Mesenchymal stem cell (in vitro differentiated cells and primary cell): Measurements from ENCODE around the gene C9orf57. TPM values are rescaled to one million over a fixed set of nuclear protein-coding genes. Genes with fewer than 3 reads are reported as not detected.

ENCODE experiments used
- DNase-seq: peaks from one replicate; pipeline ENCODE4 v3.0.0-alpha.2; 2013
- H2AFZ ChIP-seq: one replicate; pipeline ENCODE4 v1.6.1; 2013; ENCODE audit warnings: low read depth, mild to moderate bottlenecking, control low read depth, inconsistent platforms, low read length, moderate library complexity
- H2AK5ac ChIP-seq: 2 replicates; pipeline ENCODE4 v1.6.1; 2013; ENCODE audit warnings: low read length, moderate library complexity, mild to moderate bottlenecking, inconsistent platforms; ENCODE audit not compliant: severe bottlenecking
- H2BK120ac ChIP-seq: one replicate; pipeline ENCODE4 v1.6.1; 2013; ENCODE audit warnings: low read depth, mild to moderate bottlenecking, inconsistent platforms, low read length, moderate library complexity
- H2BK12ac ChIP-seq, 2 experiments: one replicate each; pipeline ENCODE4 v1.6.1; 2013; ENCODE audit warnings: inconsistent platforms in 2 of 2, low read length in 2 of 2, mild to moderate bottlenecking in 2 of 2, moderate library complexity in 2 of 2, control low read depth in 1 of 2
- H2BK15ac ChIP-seq: one replicate; pipeline ENCODE4 v1.6.1; 2013; ENCODE audit warnings: mild to moderate bottlenecking, low read depth, inconsistent platforms; ENCODE audit not compliant: poor library complexity, severe bottlenecking
- H2BK5ac ChIP-seq: 2 replicates; pipeline ENCODE4 v1.6.1; 2013; ENCODE audit warnings: low read depth, mild to moderate bottlenecking, low read length, control low read depth, inconsistent platforms; ENCODE audit not compliant: poor library complexity, severe bottlenecking
- H3K14ac ChIP-seq, 2 experiments: one replicate each; pipeline ENCODE4 v1.6.1; 2013; ENCODE audit warnings: inconsistent platforms in 2 of 2, low read length in 2 of 2, control low read depth in 1 of 2, mild to moderate bottlenecking in 1 of 2, moderate library complexity in 1 of 2
- H3K18ac ChIP-seq, 2 experiments: one replicate each; pipeline ENCODE4 v1.6.1; 2013; ENCODE audit warnings: inconsistent platforms in 2 of 2, low read length in 2 of 2, control low read depth in 1 of 2, low read depth in 1 of 2, mild to moderate bottlenecking in 1 of 2
- H3K23ac ChIP-seq, 2 experiments: one replicate each; pipeline ENCODE4 v1.6.1; 2013; ENCODE audit warnings: inconsistent platforms in 2 of 2, low read length in 2 of 2, mild to moderate bottlenecking in 2 of 2, moderate library complexity in 2 of 2, control low read depth in 1 of 2
- H3K27ac ChIP-seq: 2 replicates; pipeline ENCODE4 v1.5.1; 2013; ENCODE audit warnings: mild to moderate bottlenecking, moderate library complexity, low read length, control low read depth, inconsistent platforms; ENCODE audit not compliant: poor library complexity, severe bottlenecking
- H3K27me3 ChIP-seq, 2 experiments: 2 replicates each; pipeline versions ENCODE4 v1.6.1 to v1.7.0; 2013; ENCODE audit warnings: low read length in 2 of 2, mild to moderate bottlenecking in 2 of 2, moderate library complexity in 2 of 2, control low read depth in 1 of 2, inconsistent platforms in 1 of 2; ENCODE audit not compliant: control insufficient read depth in 1 of 2, insufficient read depth in 1 of 2
- H3K36me3 ChIP-seq, 2 experiments: 2 replicates each; pipeline versions ENCODE4 v1.6.1 to v1.7.0; 2013; ENCODE audit warnings: low read length in 2 of 2, control low read depth in 1 of 2, inconsistent platforms in 1 of 2, low read depth in 1 of 2, mild to moderate bottlenecking in 1 of 2; ENCODE audit not compliant: insufficient read depth in 2 of 2, control insufficient read depth in 1 of 2
- H3K4ac ChIP-seq, 2 experiments: one replicate each; pipeline ENCODE4 v1.6.1; 2013; ENCODE audit warnings: inconsistent platforms in 2 of 2, low read length in 2 of 2, mild to moderate bottlenecking in 2 of 2, moderate library complexity in 2 of 2, control low read depth in 1 of 2, low read depth in 1 of 2
- H3K4me1 ChIP-seq: 2 replicates; pipeline ENCODE4 v1.6.1; 2013; ENCODE audit warnings: low read depth, low read length, control low read depth; ENCODE audit not compliant: control insufficient read depth, insufficient read depth
- H3K4me2 ChIP-seq: 2 replicates; pipeline ENCODE4 v1.6.1; 2013; ENCODE audit warnings: low read length, mild to moderate bottlenecking, inconsistent platforms; ENCODE audit not compliant: poor library complexity, severe bottlenecking
- H3K4me3 ChIP-seq, 2 experiments: 2 replicates each; pipeline versions ENCODE4 v1.5.1 to v1.7.0; 2013; ENCODE audit warnings: low read length in 2 of 2, mild to moderate bottlenecking in 2 of 2, control low read depth in 1 of 2, low read depth in 1 of 2; ENCODE audit not compliant: insufficient read depth in 1 of 2
- H3K79me1 ChIP-seq: replicated peaks from 2 replicates; pipeline ENCODE4 v1.6.1; 2013; ENCODE audit warnings: mild to moderate bottlenecking, control low read depth, low read length, inconsistent platforms; ENCODE audit not compliant: poor library complexity, severe bottlenecking
- H3K9ac ChIP-seq: 2 replicates; pipeline ENCODE4 v1.7.0; 2013; ENCODE audit warnings: mild to moderate bottlenecking, low read length, moderate library complexity
- H3K9me3 ChIP-seq: 2 replicates; pipeline ENCODE4 v1.7.0; 2013; ENCODE audit warnings: mild to moderate bottlenecking, low read length; ENCODE audit not compliant: control insufficient read depth
- H4K8ac ChIP-seq: one replicate; pipeline ENCODE4 v1.6.1; 2013; ENCODE audit warnings: inconsistent platforms, mild to moderate bottlenecking, low read length, moderate library complexity
- H4K91ac ChIP-seq: one replicate; pipeline ENCODE4 v1.6.1; 2013; ENCODE audit warnings: mild to moderate bottlenecking, low read length, inconsistent platforms
- WGBS: methylation state at CpG from one replicate; pipeline ENCODE4 v1.1.7; 2013; ENCODE audit warnings: mixed read lengths; 5-methylcytosine and 5-hydroxymethylcytosine counted together
- small RNA-seq: library from polyadenylated mRNA; stranded (forward); fragments of <200 nt; extraction: miRNeasy Mini kit (QIAGEN cat#:217004); gene quantifications from one replicate; pipeline ENCODE3, GENCODE V24; 2013; ENCODE audit warnings: low read depth

C9orf57 gene

GRCh38 chr9:72006501-72006900 lies 53.9 kb downstream of the C9orf57 start:
- no peak overlapping the region for H4K91ac ChIP-seq
- H3K36me3 ChIP-seq = no peaks in the 10 kb centered on the region
- H3K27ac ChIP-seq = no peak overlapping the region
- H3K4me3 ChIP-seq = no peak overlapping the region
- H3K14ac ChIP-seq = no peak overlapping the region
- no peak overlapping the region for H2BK12ac ChIP-seq
- H3K4me1 ChIP-seq = no peaks in the 10 kb centered on the region
- H2AK5ac ChIP-seq = no peak overlapping the region
- H3K23ac ChIP-seq = no peak overlapping the region
- H2BK15ac ChIP-seq = no peak overlapping the region
- no peak overlapping the region for H3K9ac ChIP-seq
- DNase-seq = no peak
- no peak overlapping the region for H4K8ac ChIP-seq
- 72% methylated on average over 4 of the region's 5 CpGs for WGBS
- H3K18ac ChIP-seq = no peak overlapping the region
- H3K9me3 ChIP-seq = peaks cover 1% of the 10 kb centered on the region
- H2BK120ac ChIP-seq = no peak overlapping the region
- H3K79me1 ChIP-seq = no peaks in the 10 kb centered on the region
- no peak overlapping the region for H3K4ac ChIP-seq
- no peaks in the 10 kb centered on the region for H3K27me3 ChIP-seq
- no peak overlapping the region for H3K4me2 ChIP-seq
- H2AFZ ChIP-seq = no peak overlapping the region
- H2BK5ac ChIP-seq = no peak overlapping the region

DNA sequence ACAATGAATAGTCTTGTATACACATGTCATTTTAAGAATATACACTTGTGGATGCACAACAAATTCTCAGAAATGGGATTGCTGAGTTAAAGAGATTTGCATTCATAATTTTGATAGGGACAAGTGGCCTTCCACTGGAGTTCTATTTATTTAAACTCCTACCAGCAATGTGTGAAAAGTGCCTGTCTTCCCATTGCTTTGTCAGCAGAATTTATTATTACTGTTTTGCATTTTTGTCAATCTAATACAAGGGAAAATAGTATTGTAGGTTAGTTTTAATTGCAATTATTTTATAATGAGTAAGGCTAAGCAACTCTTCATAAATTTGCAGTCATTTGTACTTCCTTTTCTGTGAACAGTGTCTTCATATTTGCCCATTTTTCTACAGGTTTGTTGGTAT lies 55.0 kb downstream of the C9orf57 start:
- no peak overlapping the region for H3K4me2 ChIP-seq
- no peak overlapping the region for H2AFZ ChIP-seq
- H3K14ac ChIP-seq = no peak overlapping the region
- no peak overlapping the region for H4K8ac ChIP-seq
- H4K91ac ChIP-seq = no peak overlapping the region
- H3K9ac ChIP-seq = no peak overlapping the region
- no peak overlapping the region for H2BK120ac ChIP-seq
- H3K36me3 ChIP-seq = no peaks in the 10 kb centered on the region
- H3K4me1 ChIP-seq = no peaks in the 10 kb centered on the region
- H3K18ac ChIP-seq = no peak overlapping the region
- H2BK15ac ChIP-seq = no peak overlapping the region
- H3K27ac ChIP-seq = no peak overlapping the region
- no peaks in the 10 kb centered on the region for H3K27me3 ChIP-seq
- no peak overlapping the region for H2BK12ac ChIP-seq
- H3K4ac ChIP-seq = no peak overlapping the region
- no peak overlapping the region for H2AK5ac ChIP-seq
- H3K9me3 ChIP-seq = peaks cover 9% of the 10 kb centered on the region
- no peak for DNase-seq
- no peak overlapping the region for H3K4me3 ChIP-seq
- H3K79me1 ChIP-seq = no peaks in the 10 kb centered on the region
- H3K23ac ChIP-seq = no peak overlapping the region
- H2BK5ac ChIP-seq = no peak overlapping the region

Small RNA genes lying within 50 kb of the gene (small RNA-seq; reads per million reads assigned to genes)
- not detected for gene HSPB1P1
